GM12801 (cell line): Measurements from ENCODE around the gene OTULIN.

Experiments
- CTCF ChIP-seq: IDR thresholded peaks from one replicate; pipeline ENCODE4 v1.5.1; 2011; ENCODE audit warnings: control low read depth; ENCODE audit not compliant: insufficient read length; ENCODE audit errors: extremely low read depth

The OTULIN gene

GRCh38 chr5:14696851-14697250, 32.3 kb downstream of the OTULIN start:
- TF ChIP-seq CTCF, result no peak

- TF ChIP-seq CTCF, result no peak
Measured at GRCh38 chr5:14698495-14698894, 34.0 kb downstream of the OTULIN start.

GRCh38 chr5:14699159-14699558, 34.6 kb downstream of the OTULIN start:
- TF ChIP-seq CTCF, result no peak

- TF ChIP-seq CTCF, result no peak
Measured at GRCh38 chr5:14699807-14700400, 35.4 kb downstream of the OTULIN start.

GRCh38 chr5:14700478-14701436, 36.2 kb downstream of the OTULIN start:
- no peak for TF ChIP-seq CTCF

GRCh38 chr5:14701556-14701955, 37.0 kb downstream of the OTULIN start:
- no peak for TF ChIP-seq CTCF

GRCh38 chr5:14702238-14702839, 37.8 kb downstream of the OTULIN start:
- no peak for TF ChIP-seq CTCF
